Measurements from ENCODE around the gene CST11. TPM values are rescaled to one million over a fixed set of nuclear protein-coding genes. Genes with fewer than 3 reads are reported as not detected.

Gene CST11
- total RNA-seq, 2 donors from 2014 or later, result not detected

GRCh38 chr20:23438661-23439060 lies 14.0 kb downstream of the CST11 start:
- Mint-ChIP-seq H3K27ac (no peak overlapping the region), H3K9me3 (no peaks in the 10 kb centered on the region), H3K36me3 (no peaks in the 10 kb centered on the region)
- DNase-seq (ENCODE audit: low spot score in 2 of 2) (no peak), ATAC-seq (no peak)

DNA sequence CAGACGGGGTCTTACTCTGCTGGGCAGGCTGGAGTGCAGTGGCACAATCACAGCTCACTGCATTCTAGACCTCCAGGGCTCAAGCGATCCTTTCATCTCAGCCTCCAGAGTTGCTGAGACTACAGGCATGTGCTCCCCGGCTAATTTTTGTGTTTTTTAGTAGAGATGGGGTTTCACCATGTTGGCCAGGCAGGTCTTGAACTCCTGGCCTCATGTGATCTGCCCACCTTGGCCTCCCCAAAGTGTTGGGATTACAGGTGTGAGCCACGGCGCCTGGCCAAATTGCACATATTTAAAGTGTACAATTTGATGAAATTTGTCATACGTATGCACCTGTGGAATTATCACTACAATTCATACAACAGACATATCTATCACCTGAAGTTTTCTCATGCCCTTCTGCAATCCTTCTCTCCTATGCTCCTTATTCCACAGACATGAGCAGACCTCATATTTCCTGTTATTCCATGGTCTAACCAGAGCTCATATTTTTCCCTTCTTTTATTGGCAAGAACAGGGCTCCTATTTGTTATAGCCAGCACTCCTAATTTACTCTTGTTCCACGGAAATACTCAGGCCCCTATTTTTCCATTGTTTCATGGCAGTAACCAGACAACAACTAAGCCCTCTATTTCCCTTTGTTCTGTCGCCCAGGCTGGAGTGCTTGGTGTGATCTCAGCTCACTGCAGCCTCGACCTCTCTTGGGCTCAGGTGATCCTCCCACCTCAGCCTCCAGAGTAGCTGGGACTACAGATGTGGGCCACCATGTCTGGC lies 15.4 kb downstream of the CST11 start:
- H3K9me3 Mint-ChIP-seq, result no peaks in the 10 kb centered on the region
- H3K27ac Mint-ChIP-seq, result peak overlapping the region in 1 of 2 donors; percentile 51
- ATAC-seq (no peak), DNase-seq (ENCODE audit: low spot score in 2 of 2) (no peak)
- no peaks in the 10 kb centered on the region for H3K36me3 Mint-ChIP-seq

- no peaks in the 10 kb centered on the region for H3K9me3 Mint-ChIP-seq
- H3K27ac Mint-ChIP-seq, result no peak overlapping the region
- ATAC-seq (no peak), DNase-seq (ENCODE audit: low spot score in 2 of 2) (no peak)
- no peaks in the 10 kb centered on the region for H3K36me3 Mint-ChIP-seq
These were observed 16.0 kb downstream of the CST11 start for GRCh38 chr20:23436681-23437080.

DNA sequence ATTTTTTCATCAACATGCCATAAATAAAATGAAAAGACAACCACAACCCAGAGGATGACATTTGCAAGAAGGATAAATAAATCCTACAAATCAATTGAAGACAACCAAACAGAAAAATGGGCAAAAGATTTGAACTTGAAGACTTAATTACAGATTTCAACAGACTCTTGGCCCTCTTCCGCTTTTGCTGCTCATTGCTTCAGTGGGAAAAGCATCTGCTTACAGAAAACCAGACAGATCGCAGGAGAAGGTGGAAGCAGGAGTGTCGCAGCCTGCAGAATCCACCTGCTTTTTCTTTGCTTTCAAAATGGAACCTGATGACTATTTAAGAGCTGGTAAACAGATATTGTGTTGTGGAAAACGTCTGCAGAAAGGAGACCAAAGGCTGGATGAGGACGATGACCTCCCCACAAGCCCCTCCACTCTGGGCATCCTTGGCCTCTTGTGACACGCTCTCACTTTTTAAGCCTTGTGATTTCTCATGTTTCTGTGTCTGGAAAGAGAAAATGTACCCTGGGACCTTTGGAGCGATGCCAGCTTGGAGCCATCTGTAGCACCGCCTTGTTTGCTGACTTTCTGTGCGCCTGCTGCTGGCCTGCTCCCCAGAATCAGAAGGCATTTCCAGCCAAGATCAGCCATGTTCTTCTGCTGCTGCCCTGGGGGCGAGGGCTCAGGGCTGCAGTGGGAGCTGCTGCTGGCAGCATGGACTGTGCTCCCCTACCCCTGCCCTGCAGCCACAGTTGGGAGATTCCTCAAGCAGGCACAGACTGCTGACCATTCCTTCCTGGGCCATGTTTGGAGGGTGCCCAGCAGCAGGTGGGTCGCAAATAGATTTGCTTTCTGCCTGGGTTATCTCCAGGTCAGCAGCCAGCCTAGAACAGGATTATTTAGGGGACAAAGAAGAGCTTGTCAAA lies 16.8 kb downstream of the CST11 start:
- Mint-ChIP-seq H3K9me3 (no peaks in the 10 kb centered on the region), H3K27ac (no peak overlapping the region), H3K36me3 (no peaks in the 10 kb centered on the region)
- no peak for DNase-seq (ENCODE audit: low spot score in 2 of 2)
- ATAC-seq, result no peak

GRCh38 chr20:23434521-23435313 lies 18.0 kb downstream of the CST11 start:
- DNase-seq (ENCODE audit: low spot score in 2 of 2) (no peak), ATAC-seq (no peak)
- Mint-ChIP-seq H3K36me3 (no peaks in the 10 kb centered on the region), H3K27ac (no peak overlapping the region), H3K9me3 (no peaks in the 10 kb centered on the region)

GRCh38 chr20:23433628-23434027 lies 19.0 kb downstream of the CST11 start:
- ATAC-seq, result no peak
- no peaks in the 10 kb centered on the region for H3K36me3 Mint-ChIP-seq
- H3K27ac Mint-ChIP-seq, result no peak overlapping the region

DNA sequence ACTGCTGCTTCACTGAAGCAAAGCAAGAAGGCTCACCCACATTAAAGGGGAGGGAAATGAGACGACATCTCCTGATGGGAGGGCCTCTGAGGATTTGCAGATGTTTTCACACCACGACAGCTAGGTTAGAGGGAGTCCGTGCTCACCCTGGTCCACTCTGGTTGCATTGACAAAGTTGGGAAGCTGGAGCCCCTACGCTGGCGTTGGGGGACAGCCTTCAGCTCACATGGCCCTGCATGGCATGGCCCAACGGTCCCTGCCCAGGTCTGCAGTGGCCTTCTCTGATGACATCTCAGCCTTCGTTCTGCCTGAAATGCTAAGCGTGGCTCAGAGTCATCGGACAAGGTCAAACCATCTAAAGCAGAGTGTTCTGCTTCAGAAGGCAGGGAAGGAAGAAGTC lies 27.5 kb downstream of the CST11 start:
- Mint-ChIP-seq H3K9me3 (no peaks in the 10 kb centered on the region), H3K27ac (no peak overlapping the region), H3K36me3 (peaks cover 0 to 1% of the 10 kb centered on the region in 2 donors)
- DNase-seq (ENCODE audit: low spot score in 2 of 2) (no peak), ATAC-seq (no peak)

More at GRCh38 chr20:23433628-23434027, 19.0 kb downstream of the CST11 start:
- no peak for DNase-seq (ENCODE audit: low spot score in 2 of 2)
- no peaks in the 10 kb centered on the region for H3K9me3 Mint-ChIP-seq

DNA sequence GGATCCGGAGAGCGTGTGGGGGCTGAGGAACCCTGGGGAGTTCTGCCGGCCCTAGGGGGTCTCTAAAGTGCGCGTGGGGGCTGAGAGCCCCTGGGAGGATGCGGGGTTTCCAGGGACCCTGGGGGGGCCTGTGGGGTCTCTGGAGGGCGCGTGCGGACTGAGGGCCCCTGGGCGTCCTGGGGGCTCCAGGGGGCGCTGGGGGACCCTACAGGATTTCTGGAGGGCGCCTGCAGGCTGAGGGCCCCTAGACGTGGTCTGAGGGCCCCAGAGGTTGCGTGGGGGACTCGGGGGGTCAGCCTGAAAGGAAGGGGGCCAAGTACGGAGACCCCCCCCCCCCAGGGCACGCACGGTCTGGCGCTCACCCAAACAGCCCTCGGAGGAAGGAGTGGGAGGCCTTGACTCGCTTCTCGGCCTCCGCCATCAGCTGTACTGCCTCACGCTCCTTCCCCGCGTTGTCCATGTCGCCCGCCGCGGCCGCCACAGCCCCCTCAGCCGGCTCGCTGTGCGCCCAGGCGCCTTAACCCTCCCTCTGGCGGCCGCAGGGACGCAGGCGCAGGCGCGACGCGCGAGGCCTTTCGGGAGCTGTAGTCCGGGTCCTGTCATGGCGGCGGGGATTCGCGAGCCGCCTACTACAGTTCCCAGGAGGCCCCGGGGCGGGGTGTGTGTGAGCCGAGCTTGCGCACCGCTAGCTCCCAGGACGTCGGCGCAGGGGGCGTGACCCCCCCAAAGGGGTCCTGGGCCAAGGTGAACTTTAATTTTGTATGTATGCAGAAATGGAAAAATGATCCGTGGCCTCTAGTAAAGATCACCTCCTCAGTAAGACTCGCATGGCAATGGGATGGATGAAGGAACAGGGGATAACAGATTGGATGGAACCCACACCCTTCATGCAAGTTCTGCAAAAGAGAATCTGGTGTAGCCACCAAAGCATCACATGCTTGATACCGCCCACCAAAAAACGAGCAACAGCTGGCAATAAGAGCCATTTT lies 31.4 kb downstream of the CST11 start, which contains the start of gene NAPB:
Gene NAPB, minus strand, starts transcription at position 546 of the 989 bp plus-strand sequence. Its CDS starts 86 bp downstream, at position 460.
- peak; percentile 90 to 91 for DNase-seq (ENCODE audit: low spot score in 2 of 2)
- H3K36me3 Mint-ChIP-seq, result peaks cover 0 to 6% of the 10 kb centered on the region in 2 donors
- peak within 1 kb of the TSS; percentile 55 to 88 for H3K27ac Mint-ChIP-seq
- H3K9me3 Mint-ChIP-seq, result no peaks in the 10 kb centered on the region
- ATAC-seq, result peak; percentile 99 to 100

DNA sequence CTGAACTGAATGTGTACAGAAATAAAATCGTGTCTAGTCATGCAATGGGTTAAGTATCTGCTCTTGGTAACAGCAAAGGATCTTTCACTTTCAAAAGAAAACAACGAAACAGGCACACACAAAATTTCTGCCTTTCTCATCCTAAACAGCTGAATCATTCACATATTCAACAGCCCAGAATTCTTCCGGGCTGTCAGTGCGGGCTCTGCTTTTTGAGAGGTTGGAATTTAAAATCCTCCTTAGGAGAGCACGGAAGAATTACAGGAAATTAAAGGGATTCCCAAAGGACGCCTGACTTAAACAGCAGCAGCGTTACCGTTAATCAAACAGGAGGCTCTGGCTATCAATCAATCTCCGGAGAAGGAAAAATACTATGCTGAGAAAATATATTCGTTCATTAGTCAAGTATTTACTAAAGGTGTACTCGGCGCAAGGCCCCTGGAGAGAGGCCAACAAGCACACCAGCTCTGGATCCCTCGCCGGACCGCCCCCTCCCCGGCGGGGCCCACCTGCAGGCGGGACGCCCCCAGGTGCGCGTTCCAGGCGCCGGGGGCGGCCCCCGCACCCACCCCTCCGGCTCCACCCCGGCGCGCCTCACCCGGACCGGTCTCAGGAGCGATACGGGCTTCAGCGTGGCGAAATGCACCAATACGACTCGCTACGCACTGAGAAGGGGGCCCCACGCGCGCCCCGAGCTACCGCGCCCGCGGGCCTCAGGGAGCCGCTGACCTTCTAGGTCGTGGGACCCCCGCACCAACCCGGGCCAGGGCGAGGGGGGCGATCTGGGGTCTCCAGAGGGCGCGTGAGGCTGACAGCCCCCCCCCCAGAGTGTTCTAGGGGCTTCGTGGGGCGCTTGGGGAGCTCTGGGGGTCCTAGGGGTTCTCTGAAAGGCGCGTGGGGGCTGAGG lies 32.4 kb downstream of the CST11 start:
- Mint-ChIP-seq H3K27ac (peak overlapping the region; percentile 88 to 95), H3K9me3 (no peaks in the 10 kb centered on the region), H3K36me3 (peaks cover 0 to 6% of the 10 kb centered on the region in 2 donors)
- DNase-seq (ENCODE audit: low spot score in 2 of 2) (peak; percentile 27 to 61), ATAC-seq (peak; percentile 25 to 40)

GRCh38 chr20:23419657-23419994 lies 33.0 kb downstream of the CST11 start:
- H3K27ac Mint-ChIP-seq, result peak overlapping the region; percentile 88 to 95
- no peak for ATAC-seq

GRCh38 chr20:23417861-23418260 lies 34.8 kb downstream of the CST11 start:
- no peak for ATAC-seq
- H3K9me3 Mint-ChIP-seq, result no peaks in the 10 kb centered on the region
- H3K36me3 Mint-ChIP-seq, result peaks cover 0 to 6% of the 10 kb centered on the region in 2 donors
- no peak overlapping the region for H3K27ac Mint-ChIP-seq
- DNase-seq (ENCODE audit: low spot score in 2 of 2), result no peak

More at GRCh38 chr20:23419657-23419994, 33.0 kb downstream of the CST11 start:
- peaks cover 0 to 6% of the 10 kb centered on the region in 2 donors for H3K36me3 Mint-ChIP-seq
- no peak for DNase-seq (ENCODE audit: low spot score in 2 of 2)
- H3K9me3 Mint-ChIP-seq, result no peaks in the 10 kb centered on the region

DNA sequence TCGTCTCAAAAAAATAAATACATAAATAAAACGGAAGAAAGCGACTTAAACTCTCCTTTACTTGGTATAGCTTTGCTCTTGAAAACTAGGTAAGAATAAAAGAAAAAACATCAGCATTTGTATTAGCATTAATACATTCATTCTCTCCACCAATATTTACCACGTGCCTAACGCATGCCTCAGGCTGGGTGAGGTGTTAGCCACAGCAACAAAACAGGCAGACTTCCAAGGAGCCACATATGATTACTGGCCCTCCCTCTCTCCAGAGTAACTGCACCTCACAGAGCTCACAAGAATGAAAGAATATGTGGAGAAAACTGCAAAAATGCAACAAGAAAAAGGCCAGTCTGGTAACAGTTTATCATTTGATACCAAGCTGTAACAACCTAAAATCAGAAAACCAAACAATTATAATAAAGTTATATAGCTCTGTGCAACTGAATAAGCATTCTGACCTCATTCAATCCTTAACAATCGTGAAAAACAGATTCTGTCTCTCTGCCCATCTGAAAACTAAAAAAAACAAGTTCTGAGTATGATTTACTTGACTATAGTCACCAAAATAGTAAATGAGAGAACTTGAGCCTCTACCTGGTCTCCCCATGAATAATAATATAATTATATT lies 36.6 kb downstream of the CST11 start:
- H3K9me3 Mint-ChIP-seq, result no peaks in the 10 kb centered on the region
- no peak overlapping the region for H3K27ac Mint-ChIP-seq
- no peak for ATAC-seq
- peaks cover 0 to 6% of the 10 kb centered on the region in 2 donors for H3K36me3 Mint-ChIP-seq
- DNase-seq (ENCODE audit: low spot score in 2 of 2), result no peak

DNA sequence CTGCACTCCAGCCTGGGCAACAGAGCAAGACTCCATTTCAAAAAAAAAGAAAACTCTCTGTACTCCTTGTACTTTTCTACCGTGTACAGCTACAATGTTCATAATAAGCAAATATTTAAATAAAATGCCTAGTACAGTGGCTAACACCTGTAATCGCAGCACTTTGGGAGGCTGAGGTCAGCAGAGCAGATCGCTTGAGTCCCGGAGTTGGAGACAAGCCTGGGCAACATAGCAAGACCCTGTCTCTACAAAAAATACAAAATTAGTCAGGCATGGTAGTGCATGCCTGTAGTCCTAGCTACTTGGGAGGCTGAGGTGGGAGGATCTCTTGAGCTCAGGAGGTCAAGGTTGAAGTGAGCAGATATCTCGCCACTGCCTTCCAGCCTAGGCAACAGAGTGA lies 37.1 kb downstream of the CST11 start:
- DNase-seq (ENCODE audit: low spot score in 2 of 2), result no peak
- H3K27ac Mint-ChIP-seq, result no peak overlapping the region
- peaks cover 0 to 6% of the 10 kb centered on the region in 2 donors for H3K36me3 Mint-ChIP-seq
- ATAC-seq, result no peak
- no peaks in the 10 kb centered on the region for H3K9me3 Mint-ChIP-seq

DNA sequence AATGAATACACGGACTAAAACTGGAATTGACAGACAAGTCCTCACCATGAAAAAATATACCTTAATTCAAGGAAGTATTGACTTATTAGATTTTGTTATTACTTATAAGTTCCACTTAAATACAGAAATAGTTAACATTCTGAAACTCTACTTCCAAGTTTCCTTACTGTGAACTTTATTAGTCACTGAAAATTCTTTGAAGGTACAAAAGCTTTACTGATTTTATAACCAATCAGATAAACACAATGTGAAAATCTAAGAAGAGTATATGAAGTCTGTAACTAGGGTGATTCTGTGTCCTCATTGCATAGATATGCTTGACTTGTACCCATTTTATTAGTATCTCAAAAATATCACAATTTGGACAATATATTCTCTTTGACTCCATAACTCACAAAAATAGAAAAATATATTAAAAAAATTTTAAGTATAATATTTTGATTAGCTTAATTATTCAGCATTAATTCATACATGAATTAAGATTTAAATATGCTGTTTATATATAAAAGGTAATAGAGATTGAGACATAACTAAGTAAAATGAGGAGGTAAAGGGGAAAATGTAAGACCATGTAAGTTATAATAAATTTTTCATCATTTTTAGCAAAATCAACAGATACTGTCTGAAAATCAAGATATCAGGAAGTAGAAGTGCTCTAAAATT lies 38.0 kb downstream of the CST11 start:
- no peak overlapping the region for H3K27ac Mint-ChIP-seq
- H3K9me3 Mint-ChIP-seq, result no peaks in the 10 kb centered on the region
- DNase-seq (ENCODE audit: low spot score in 2 of 2) (no peak), ATAC-seq (no peak)
- no peaks in the 10 kb centered on the region for H3K36me3 Mint-ChIP-seq
